HCT116 (cell line): ENCODE data around the gene OPN5. TPM values are rescaled to one million over a fixed set of nuclear protein-coding genes. Genes with fewer than 3 reads are reported as not detected.

ENCODE experiments used
- ATAC-seq: fragments of 200-7000 bp; cut with Tn5 transposase; 2 replicates; pipeline ENCODE4 v1.9.1; 2020; ENCODE audit warnings: mild to moderate bottlenecking, moderate library complexity
- BruUV-seq: library from RNA; stranded (reverse); fragments of 400-500 nt; replicated peaks from 2 replicates; lab custom pipeline; 2021; lab: Mats Ljungman, UMichigan
- CTCF ChIA-PET: fragments of 300-600 bp; sonication (Branson Sonifier 250); formaldehyde crosslinking; loops from one replicate; lab custom pipeline; 2021; ENCODE audit warnings: antibody characterized with exemption; lab: Charles Lee
- POLR2A ChIA-PET: fragments of 300-600, 350-600 bp; sonication (Branson Sonifier 250); formaldehyde crosslinking; loops from one replicate; lab custom pipeline; 2021; ENCODE audit warnings: antibody characterized with exemption; lab: Charles Lee
- RAD21 ChIA-PET, 2 experiments: fragments of 300-600 bp; sonication (Branson Sonifier 250); formaldehyde crosslinking; loops; one replicate each; lab custom pipeline; 2023; ENCODE audit warnings: low total read pairs in 2 of 2; ENCODE audit not compliant: uncharacterized antibody in 2 of 2, unreplicated experiment in 2 of 2, low non-redundant PET in 1 of 2; lab: Charles Lee
- DNase-seq: peaks from one replicate; pipeline ENCODE4 v3.0.0-alpha.2; 2010; ENCODE audit warnings: low read depth, low spot score
- H2AFZ ChIP-seq: fragments of 200-600 bp; shearing (Covaris generic), sonication (generic); 2 replicates; pipeline ENCODE4 v1.6.1; 2017; ENCODE audit warnings: low read depth, mixed run types, mixed read lengths, antibody characterized with exemption, low read length; ENCODE audit not compliant: poor library complexity, severe bottlenecking
- H3K27ac ChIP-seq: 2 replicates; pipeline ENCODE4 v1.5.1; 2012; ENCODE audit warnings: low read depth, low read length
- H3K27me3 ChIP-seq: fragments of 200-600 bp; sonication (generic); 2 replicates; pipeline ENCODE4 v1.6.1; 2016; ENCODE audit warnings: mixed run types, low read length, mixed read lengths; ENCODE audit not compliant: insufficient read depth
- H3K36me3 ChIP-seq, 2 experiments: fragments of 200-500 bp in 1 of 2; fragments of 200-600 bp in 1 of 2; sonication (Bioruptor generic) in 1 of 2; sonication (generic) in 1 of 2; 2 replicates each; pipeline versions ENCODE4 v1.5.1 to v1.6.1; 2014 to 2016; ENCODE audit warnings: low read length in 2 of 2, inconsistent platforms in 1 of 2, mixed read lengths in 1 of 2, mixed run types in 1 of 2; ENCODE audit not compliant: insufficient read depth in 2 of 2, control insufficient read depth in 1 of 2
- H3K4me1 ChIP-seq, 2 experiments: fragments of 200-600 bp in 1 of 2; sonication (generic) in 1 of 2; 2 replicates each; pipeline versions ENCODE4 v1.5.1 to v1.6.1; 2012 to 2017; ENCODE audit warnings: low read length in 2 of 2, inconsistent platforms in 1 of 2, mild to moderate bottlenecking in 1 of 2, mixed read lengths in 1 of 2, mixed run types in 1 of 2, moderate library complexity in 1 of 2; ENCODE audit not compliant: insufficient read depth in 2 of 2, control insufficient read depth in 1 of 2
- H3K4me2 ChIP-seq: fragments of 200-600 bp; sonication (generic); 2 replicates; pipeline ENCODE4 v1.6.1; 2017; ENCODE audit warnings: mixed run types, low read length, mixed read lengths
- H3K4me3 ChIP-seq, 2 experiments: fragments of 200-600 bp in 1 of 2; sonication (generic) in 1 of 2; replicated peaks in 1 of 2; 2 replicates each; pipeline ENCODE4 v1.5.1; 2011 to 2016; ENCODE audit warnings: low read length in 2 of 2, control low read depth in 1 of 2, low read depth in 1 of 2, mild to moderate bottlenecking in 1 of 2, mixed read lengths in 1 of 2, mixed run types in 1 of 2
- H3K79me2 ChIP-seq: fragments of 200-600 bp; sonication (generic); 2 replicates; pipeline ENCODE4 v1.6.1; 2017; ENCODE audit warnings: mild to moderate bottlenecking, mixed run types, low read length, moderate library complexity, mixed read lengths; ENCODE audit not compliant: insufficient read depth
- H3K9ac ChIP-seq: fragments of 200-600 bp; sonication (generic); 2 replicates; pipeline ENCODE4 v1.6.1; 2016; ENCODE audit warnings: low read length, mixed read lengths
- H3K9me2 ChIP-seq: fragments of 200-600 bp; sonication (generic), shearing (Covaris generic); 2 replicates; pipeline ENCODE4 v1.6.1; 2017; ENCODE audit warnings: mixed run types, mild to moderate bottlenecking, moderate library complexity; ENCODE audit not compliant: insufficient read depth
- H3K9me3 ChIP-seq, 2 experiments: fragments of 200-500 bp in 1 of 2; fragments of 200-600 bp in 1 of 2; sonication (Bioruptor generic) in 1 of 2; sonication (generic) in 1 of 2; 2 replicates each; pipeline ENCODE4 v1.6.1; 2014 to 2017; ENCODE audit warnings: low read length in 2 of 2, mixed read lengths in 2 of 2, inconsistent platforms in 1 of 2, low read depth in 1 of 2, mild to moderate bottlenecking in 1 of 2, mixed run types in 1 of 2, moderate library complexity in 1 of 2; ENCODE audit not compliant: control insufficient read depth in 1 of 2, insufficient read depth in 1 of 2
- H4K20me1 ChIP-seq: fragments of 200-600 bp; sonication (generic), shearing (Covaris generic); 2 replicates; pipeline ENCODE4 v1.6.1; 2017; ENCODE audit warnings: mixed run types, mild to moderate bottlenecking, moderate library complexity; ENCODE audit not compliant: insufficient read depth
- CBX3 ChIP-seq: IDR thresholded peaks from 2 replicates; pipeline ENCODE4 v1.6.1; 2012; ENCODE audit warnings: low read depth
- CEBPB ChIP-seq: IDR thresholded peaks from 2 replicates; pipeline ENCODE4 v1.6.1; 2012; ENCODE audit warnings: low read depth
- EGR1 ChIP-seq: IDR thresholded peaks from 2 replicates; pipeline ENCODE4 v1.6.1; 2012; ENCODE audit warnings: low read depth
- ELF1 ChIP-seq: IDR thresholded peaks from 2 replicates; pipeline ENCODE4 v1.6.1; 2012; ENCODE audit warnings: low read depth, borderline replicate concordance
- EZH2phosphoT487 ChIP-seq: fragments of 200-600 bp; IDR thresholded peaks from 2 replicates; pipeline ENCODE4 v1.6.1; 2018; ENCODE audit warnings: antibody characterized with exemption, borderline replicate concordance
- FOSL1 ChIP-seq: IDR thresholded peaks from 2 replicates; pipeline ENCODE4 v1.6.1; 2012; ENCODE audit warnings: low read depth
- JUND ChIP-seq: IDR thresholded peaks from 2 replicates; pipeline ENCODE4 v1.6.1; 2012
- POLR2AphosphoS5 ChIP-seq: IDR thresholded peaks from 2 replicates; pipeline ENCODE4 v1.6.1; 2011; ENCODE audit warnings: mild to moderate bottlenecking, low read depth, low read length, moderate library complexity
- RAD21 ChIP-seq: IDR thresholded peaks from 2 replicates; pipeline ENCODE4 v1.6.1; 2012; ENCODE audit warnings: low read depth, mild to moderate bottlenecking
- SP1 ChIP-seq: IDR thresholded peaks from 2 replicates; pipeline ENCODE4 v1.6.1; 2012; ENCODE audit warnings: low read depth
- TCF7L2 ChIP-seq: IDR thresholded peaks from 2 replicates; pipeline ENCODE4 v1.7.0; 2011; ENCODE audit warnings: borderline replicate concordance, inconsistent platforms; ENCODE audit not compliant: insufficient read depth, insufficient read length; ENCODE audit errors: extremely low read depth
- YY1 ChIP-seq: IDR thresholded peaks from 2 replicates; pipeline ENCODE4 v1.6.1; 2011; ENCODE audit warnings: low read length, low read depth, moderate library complexity, mild to moderate bottlenecking; ENCODE audit not compliant: insufficient replicate concordance; ENCODE audit errors: extremely low read depth
- ZFX ChIP-seq: fragments of 450-650 bp; IDR thresholded peaks from 2 replicates; pipeline ENCODE4 v1.6.1; 2017
- ZNF274 ChIP-seq: fragments of 200-500 bp; sonication (Bioruptor generic); IDR thresholded peaks from 2 replicates; pipeline ENCODE4 v1.6.1; 2014; ENCODE audit warnings: mild to moderate bottlenecking, low read depth, low read length, inconsistent platforms
- intact Hi-C: fragments of 100-400 bp; cut with micrococcal nuclease; formaldehyde crosslinking; loops from 2 replicates; pipeline ENCODE4 v1.10.0; 2022
- total RNA-seq: library from RNA; stranded (reverse); gene quantifications from one replicate; pipeline ENCODE4 v1.2.1, GENCODE V29; 2021; ENCODE audit not compliant: unreplicated experiment
- TF ChIP-seq, protein P1 (sequence below): IDR thresholded peaks from 2 replicates; pipeline ENCODE4 v1.6.1; 2011; ENCODE audit warnings: mild to moderate bottlenecking, low read length, moderate library complexity; ENCODE audit not compliant: insufficient replicate concordance; ENCODE audit errors: extremely low read depth
- TF ChIP-seq, protein P2 (sequence below): IDR thresholded peaks from 2 replicates; pipeline ENCODE4 v1.6.1; 2012
- TF ChIP-seq, protein P3 (sequence below), 3 experiments: fragments of 200-600 bp in 1 of 3; sonication (generic) in 1 of 3; IDR thresholded peaks in 2 of 3; conservative IDR thresholded peaks in 1 of 3; 2 replicates each; pipeline ENCODE4 v1.5.1; 2012 to 2017; ENCODE audit warnings: low read depth in 2 of 3, low read length in 2 of 3, antibody characterized with exemption in 1 of 3, borderline replicate concordance in 1 of 3, control low read depth in 1 of 3, mild to moderate bottlenecking in 1 of 3, mixed read lengths in 1 of 3, mixed run types in 1 of 3, moderate library complexity in 1 of 3; ENCODE audit not compliant: insufficient read depth in 1 of 3

OPN5 gene
- total RNA-seq, 1 experiment from 2014 or later, result not detected

DNA sequence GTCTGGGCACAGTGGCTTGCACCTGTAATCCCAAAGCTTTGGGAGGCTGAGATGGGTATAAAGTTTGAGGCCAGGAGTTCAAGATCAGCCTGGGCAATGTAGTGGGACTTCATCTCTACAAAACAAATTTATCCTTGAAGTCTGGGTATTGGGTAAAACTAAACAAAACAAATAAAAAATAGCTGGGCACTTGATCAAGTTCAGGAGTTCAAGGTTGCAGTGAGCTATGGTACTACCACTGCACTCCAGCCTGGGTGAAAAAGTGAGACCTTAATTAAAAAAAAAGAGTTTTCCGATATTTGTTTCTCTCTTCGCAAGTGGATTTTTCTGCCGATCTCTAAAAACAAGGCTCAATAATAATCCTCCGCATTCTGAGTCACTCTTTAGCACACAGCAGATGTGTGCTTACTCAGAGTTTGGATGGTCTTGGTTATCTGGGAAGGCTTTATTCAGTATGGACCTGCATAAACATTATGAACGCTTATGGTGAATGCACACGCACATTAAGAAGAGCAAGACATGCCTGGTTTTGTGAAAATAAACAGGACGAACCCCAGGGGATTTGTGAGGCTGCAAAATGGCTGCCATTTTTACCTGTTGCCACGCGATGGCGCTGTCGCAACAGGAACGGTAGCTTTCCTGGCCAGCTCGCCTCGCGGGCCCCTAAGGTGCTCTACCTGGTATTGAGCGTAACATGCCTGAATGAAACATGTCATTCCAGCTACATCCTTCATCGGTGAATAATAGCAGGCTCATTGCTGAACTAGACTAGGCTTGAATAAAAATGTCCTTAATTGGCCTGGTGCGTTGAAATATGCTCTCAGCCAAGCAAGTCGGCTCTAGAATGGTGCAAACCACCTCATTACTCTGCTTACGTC, 6.0 kb downstream of the OPN5 start:
- Histone ChIP-seq H3K79me2 (no peaks in the 10 kb centered on the region), H3K4me2 (peak overlapping the region; percentile 61), H3K4me3 (0 out of 4 replicates have a peak overlapping the region, but pooled peaks of 1 of the 2 experiments have one; percentile 1), H3K9ac (no peak overlapping the region), H3K36me3 (no peaks in the 10 kb centered on the region), H2AFZ (peak overlapping the region; percentile 85), H3K4me1 (peaks cover 0 to 6% of the 10 kb centered on the region in 2 experiments; a peak in 1 of 4 replicates), H3K9me2 (no peaks in the 10 kb centered on the region), H3K27ac (no peak overlapping the region), H4K20me1 (no peaks in the 10 kb centered on the region), H3K9me3 (no peaks in the 10 kb centered on the region), H3K27me3 (no peaks in the 10 kb centered on the region)
- RAD21 ChIA-PET, result interaction anchor here (0.7 to 1.7 kb wide), 4 partner anchors 10 to 1622 kb away, joined by 3 to 8 read pairs (median 4); no protein-coding TSS in a partner anchor
- CTCF ChIA-PET, result interaction anchor here (0.7 to 4.5 kb wide), 16 partner anchors 11 to 1835 kb away, joined by 3 to 38 read pairs (median 4); no protein-coding TSS in a partner anchor
- POLR2A ChIA-PET, result no interaction called here
- intact Hi-C loops, result loop anchor here (1.0 to 10.0 kb wide), 5 partner anchors 284 to 1827 kb away; no protein-coding TSS in a partner anchor
- BruUV-seq, result no TSS peak
- DNase-seq (peak; percentile 58), ATAC-seq (peak; percentile 96)
- TF ChIP-seq SP1 (no peak), ZFX (no peak), TCF7L2 (no peak), JUND (no peak), CEBPB (no peak), ZNF274 (no peak), RAD21 (peak; percentile 98), FOSL1 (no peak), ELF1 (no peak), YY1 (peak; percentile 86), POLR2AphosphoS5 (no peak), CBX3 (0 out of 2 replicates have a peak, but pooled peaks have one; percentile 63), EGR1 (no peak), EZH2phosphoT487 (no peak)
- TF ChIP-seq, protein P1, sequence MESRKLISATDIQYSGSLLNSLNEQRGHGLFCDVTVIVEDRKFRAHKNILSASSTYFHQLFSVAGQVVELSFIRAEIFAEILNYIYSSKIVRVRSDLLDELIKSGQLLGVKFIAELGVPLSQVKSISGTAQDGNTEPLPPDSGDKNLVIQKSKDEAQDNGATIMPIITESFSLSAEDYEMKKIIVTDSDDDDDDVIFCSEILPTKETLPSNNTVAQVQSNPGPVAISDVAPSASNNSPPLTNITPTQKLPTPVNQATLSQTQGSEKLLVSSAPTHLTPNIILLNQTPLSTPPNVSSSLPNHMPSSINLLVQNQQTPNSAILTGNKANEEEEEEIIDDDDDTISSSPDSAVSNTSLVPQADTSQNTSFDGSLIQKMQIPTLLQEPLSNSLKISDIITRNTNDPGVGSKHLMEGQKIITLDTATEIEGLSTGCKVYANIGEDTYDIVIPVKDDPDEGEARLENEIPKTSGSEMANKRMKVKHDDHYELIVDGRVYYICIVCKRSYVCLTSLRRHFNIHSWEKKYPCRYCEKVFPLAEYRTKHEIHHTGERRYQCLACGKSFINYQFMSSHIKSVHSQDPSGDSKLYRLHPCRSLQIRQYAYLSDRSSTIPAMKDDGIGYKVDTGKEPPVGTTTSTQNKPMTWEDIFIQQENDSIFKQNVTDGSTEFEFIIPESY, result no peak
- TF ChIP-seq, protein P2, sequence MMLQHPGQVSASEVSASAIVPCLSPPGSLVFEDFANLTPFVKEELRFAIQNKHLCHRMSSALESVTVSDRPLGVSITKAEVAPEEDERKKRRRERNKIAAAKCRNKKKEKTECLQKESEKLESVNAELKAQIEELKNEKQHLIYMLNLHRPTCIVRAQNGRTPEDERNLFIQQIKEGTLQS, result no peak
- TF ChIP-seq, protein P3, sequence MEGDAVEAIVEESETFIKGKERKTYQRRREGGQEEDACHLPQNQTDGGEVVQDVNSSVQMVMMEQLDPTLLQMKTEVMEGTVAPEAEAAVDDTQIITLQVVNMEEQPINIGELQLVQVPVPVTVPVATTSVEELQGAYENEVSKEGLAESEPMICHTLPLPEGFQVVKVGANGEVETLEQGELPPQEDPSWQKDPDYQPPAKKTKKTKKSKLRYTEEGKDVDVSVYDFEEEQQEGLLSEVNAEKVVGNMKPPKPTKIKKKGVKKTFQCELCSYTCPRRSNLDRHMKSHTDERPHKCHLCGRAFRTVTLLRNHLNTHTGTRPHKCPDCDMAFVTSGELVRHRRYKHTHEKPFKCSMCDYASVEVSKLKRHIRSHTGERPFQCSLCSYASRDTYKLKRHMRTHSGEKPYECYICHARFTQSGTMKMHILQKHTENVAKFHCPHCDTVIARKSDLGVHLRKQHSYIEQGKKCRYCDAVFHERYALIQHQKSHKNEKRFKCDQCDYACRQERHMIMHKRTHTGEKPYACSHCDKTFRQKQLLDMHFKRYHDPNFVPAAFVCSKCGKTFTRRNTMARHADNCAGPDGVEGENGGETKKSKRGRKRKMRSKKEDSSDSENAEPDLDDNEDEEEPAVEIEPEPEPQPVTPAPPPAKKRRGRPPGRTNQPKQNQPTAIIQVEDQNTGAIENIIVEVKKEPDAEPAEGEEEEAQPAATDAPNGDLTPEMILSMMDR (IDR thresholded peaks at IDR 0.05 in 2 of 3, conservative IDR thresholded peaks at IDR 0.05 in 1 of 3; ENCODE audit: borderline replicate concordance in 1 of 3, insufficient read depth in 1 of 3, low read depth in 2 of 3, low read length in 2 of 3), result peak; percentile 76 to 92 (median 83); a peak in 5 of 6 replicates
